Ovary (tissue), 3 donors: ENCODE measurements around the gene ZMAT3.

Source experiments
- CTCF ChIP-seq, 3 donors: fragments of 450-650 bp in 2 of 3; fragments of 200-600 bp in 1 of 3; IDR thresholded peaks; one replicate each; pipeline versions ENCODE4 v1.5.1 to v1.8.0; 2016 to 2022; ENCODE audit warnings: antibody characterized with exemption in 3 of 3, mild to moderate bottlenecking in 1 of 3
- EP300 ChIP-seq: sonication (generic); formaldehyde crosslinking; IDR thresholded peaks from one replicate; pipeline ENCODE4 v1.6.1; 2017; ENCODE audit warnings: antibody characterized with exemption
- POLR2A ChIP-seq: fragments of 450-650 bp; IDR thresholded peaks from one replicate; pipeline ENCODE4 v1.6.1; 2017; ENCODE audit warnings: antibody characterized with exemption, mild to moderate bottlenecking, moderate library complexity
- donor health status: DM: no; HTN: no; CAD: no.

- TF ChIP-seq CTCF (IDR thresholded peaks at IDR 0.05): no peak
- no peak for TF ChIP-seq POLR2A
- TF ChIP-seq EP300: no peak
These were observed 50.3 kb downstream of the ZMAT3 start for GRCh38 chr3:179021119-179021903.
